Endothelial cell of umbilical vein (primary cell): ENCODE measurements around the gene INHBC. TPM values are rescaled to one million over a fixed set of nuclear protein-coding genes. Genes with fewer than 3 reads are reported as not detected.

Experiments
- BruUV-seq: library from RNA; stranded (reverse); fragments of 400-500 nt; replicated peaks from 2 replicates; lab custom pipeline; 2021; lab: Mats Ljungman, UMichigan
- CTCF ChIA-PET: fragments of 300-600, 350-600 bp; sonication (Branson Sonifier 250); formaldehyde crosslinking; loops from one replicate; lab custom pipeline; 2021; ENCODE audit warnings: antibody characterized with exemption, inconsistent platforms; lab: Charles Lee
- POLR2A ChIA-PET: fragments of 300-600, 350-600 bp; sonication (Branson Sonifier 250); formaldehyde crosslinking; loops from one replicate; lab custom pipeline; 2021; ENCODE audit warnings: antibody characterized with exemption, inconsistent platforms; lab: Charles Lee
- DNase-seq: peaks from one replicate; pipeline ENCODE4 v3.0.0-alpha.2; 2011; ENCODE audit warnings: low read depth, low spot score
- FAIRE-seq: peaks from 2 replicates; lab custom pipeline; 2011; peaks lifted over from hg19 to GRCh38; lab: Jason Lieb, UNC
- H2AFZ ChIP-seq: 2 replicates; pipeline ENCODE4 v1.6.0; 2012; ENCODE audit warnings: low read depth, low read length, control low read depth, inconsistent platforms
- H3K27ac ChIP-seq: 2 replicates; pipeline ENCODE4 v1.5.1; 2011; ENCODE audit warnings: low read depth, mild to moderate bottlenecking, control low read depth, low read length, moderate library complexity; ENCODE audit not compliant: insufficient read depth
- H3K27me3 ChIP-seq, 2 experiments: 2 replicates each; pipeline versions ENCODE4 v1.6.0 to v1.6.1; 2011; ENCODE audit warnings: low read length in 2 of 2, mixed read lengths in 1 of 2; ENCODE audit not compliant: control insufficient read depth in 2 of 2, insufficient read depth in 2 of 2
- H3K36me3 ChIP-seq, 2 experiments: 2 replicates in 1 of 2; 3 replicates in 1 of 2; pipeline ENCODE4 v1.5.1; 2011; ENCODE audit warnings: low read length in 2 of 2, mild to moderate bottlenecking in 1 of 2, moderate library complexity in 1 of 2; ENCODE audit not compliant: control insufficient read depth in 2 of 2, insufficient read depth in 2 of 2; ENCODE audit errors: extremely low read depth in 1 of 2
- H3K4me1 ChIP-seq: 3 replicates; pipeline ENCODE4 v1.5.1; 2011; ENCODE audit warnings: mild to moderate bottlenecking, low read length; ENCODE audit not compliant: control insufficient read depth, insufficient read depth; ENCODE audit errors: extremely low read depth
- H3K4me2 ChIP-seq: 2 replicates; pipeline ENCODE4 v1.6.1; 2011; ENCODE audit warnings: low read length, control low read depth, mixed read lengths; ENCODE audit not compliant: insufficient read depth
- H3K4me3 ChIP-seq, 3 experiments: fragments of 200-600 bp in 1 of 3; sonication (generic), shearing (Covaris generic) in 1 of 3; replicated peaks in 1 of 3; 2 replicates each; pipeline ENCODE4 v1.5.1; 2011 to 2016; ENCODE audit warnings: control low read depth in 3 of 3, low read length in 3 of 3, mild to moderate bottlenecking in 2 of 3, inconsistent platforms in 1 of 3, low read depth in 1 of 3, moderate library complexity in 1 of 3; ENCODE audit not compliant: insufficient read depth in 1 of 3
- H3K79me2 ChIP-seq: 2 replicates; pipeline ENCODE4 v1.6.0; 2012; ENCODE audit warnings: low read length, inconsistent platforms; ENCODE audit not compliant: control insufficient read depth, insufficient read depth
- H3K9ac ChIP-seq: replicated peaks from 2 replicates; pipeline ENCODE3; 2011; ENCODE audit warnings: low read length, control low read depth; ENCODE audit not compliant: insufficient read depth; ENCODE audit errors: extremely low read depth
- H3K9me1 ChIP-seq: replicated peaks from 3 replicates; pipeline ENCODE4 v1.6.0; 2011; ENCODE audit warnings: mild to moderate bottlenecking, low read length; ENCODE audit not compliant: control insufficient read depth, insufficient read depth; ENCODE audit errors: extremely low read depth
- H3K9me3 ChIP-seq: replicated peaks from 2 replicates; pipeline ENCODE4 v1.5.1; 2012; ENCODE audit warnings: low read length, inconsistent platforms; ENCODE audit not compliant: control insufficient read depth, insufficient read depth
- H4K20me1 ChIP-seq: replicated peaks from 2 replicates; pipeline ENCODE3; 2011; ENCODE audit warnings: mild to moderate bottlenecking, low read length; ENCODE audit not compliant: control insufficient read depth, insufficient read depth; ENCODE audit errors: extremely low read depth
- CTCF ChIP-seq, 2 donors: IDR thresholded peaks; 1 replicate in 1 of 2; 2 replicates in 1 of 2; pipeline ENCODE4 v1.5.1; 2011; ENCODE audit warnings: low read length in 2 of 2, mild to moderate bottlenecking in 2 of 2, moderate library complexity in 2 of 2, control low read depth in 1 of 2, inconsistent platforms in 1 of 2, low read depth in 1 of 2; ENCODE audit not compliant: insufficient read depth in 1 of 2; ENCODE audit errors: extremely low read depth in 1 of 2
- EZH2 ChIP-seq: IDR thresholded peaks from 2 replicates; pipeline ENCODE4 v1.6.1; 2012; ENCODE audit warnings: borderline replicate concordance, low read depth, mild to moderate bottlenecking, moderate library complexity, low read length, inconsistent platforms; ENCODE audit not compliant: severe bottlenecking
- GATA2 ChIP-seq: IDR thresholded peaks from 2 replicates; pipeline ENCODE4 v1.7.0; 2011; ENCODE audit warnings: low read depth, mild to moderate bottlenecking, moderate library complexity, mixed read lengths, low read length; ENCODE audit not compliant: insufficient read length, insufficient read depth
- JUN ChIP-seq: IDR thresholded peaks from 2 replicates; pipeline ENCODE4 v1.6.1; 2011; ENCODE audit warnings: borderline replicate concordance, low read depth; ENCODE audit not compliant: insufficient read length, insufficient read depth
- MYC ChIP-seq: IDR thresholded peaks from one replicate; pipeline ENCODE4 v1.6.1; 2011; ENCODE audit warnings: mild to moderate bottlenecking, low read depth, low read length
- POLR2A ChIP-seq: IDR thresholded peaks from 2 replicates; pipeline ENCODE4 v1.6.1; 2012; ENCODE audit warnings: low read depth, mild to moderate bottlenecking, control low read depth, low read length
- POLR2AphosphoS5 ChIP-seq: IDR thresholded peaks from 2 replicates; pipeline ENCODE4 v1.6.1; 2012; ENCODE audit warnings: low read depth, mild to moderate bottlenecking, control low read depth, low read length, moderate library complexity; ENCODE audit not compliant: insufficient read depth
- dilution Hi-C: fragments of 300-500 bp; cut with MboI; formaldehyde crosslinking; loops from one replicate; pipeline ENCODE4 v1.15.0; 2019; ENCODE audit warnings: low sequenced_read_pairs; ENCODE audit not compliant: extremely low pct_ligation_motif_present
- intact Hi-C: fragments of 100-400 bp; cut with micrococcal nuclease; formaldehyde crosslinking; loops from one replicate; pipeline ENCODE4 v1.10.0; 2022
- polyA plus RNA-seq, 4 experiments: library from polyadenylated mRNA; depleted of rRNA in 3 of 4; stranded (reverse) in 3 of 4; unstranded in 1 of 4; fragments of >200 nt; gene quantifications; 2 replicates each; pipeline versions ENCODE4 v1.2.1 to v1.2.3, GENCODE V29; 2011 to 2012; ENCODE audit warnings: missing spikeins in 1 of 4
- total RNA-seq: library from RNA; stranded (reverse); gene quantifications from 2 replicates; pipeline ENCODE4 v1.2.3, GENCODE V29; 2021
- TF ChIP-seq, protein P1 (sequence below): IDR thresholded peaks from 2 replicates; pipeline ENCODE4 v1.6.1; 2011; ENCODE audit not compliant: insufficient read depth, insufficient read length

The INHBC gene
- total and polyA plus RNA-seq, 2 donors (not counting 3 experiments of a cell fraction or from before 2014, with no cell fraction given), result not detected

- no peak for TF ChIP-seq POLR2AphosphoS5
- no peak for TF ChIP-seq MYC
- no peak for TF ChIP-seq CTCF (IDR thresholded peaks at IDR 0.05; ENCODE audit: extremely low read depth in 1 of 2, insufficient read depth in 1 of 2, low read depth in 1 of 2, low read length in 2 of 2)
- TF ChIP-seq, protein P1, sequence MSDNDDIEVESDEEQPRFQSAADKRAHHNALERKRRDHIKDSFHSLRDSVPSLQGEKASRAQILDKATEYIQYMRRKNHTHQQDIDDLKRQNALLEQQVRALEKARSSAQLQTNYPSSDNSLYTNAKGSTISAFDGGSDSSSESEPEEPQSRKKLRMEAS, result no peak
- TF ChIP-seq JUN, result no peak
- no peak for TF ChIP-seq GATA2
- TF ChIP-seq EZH2, result no peak
- no peak for TF ChIP-seq POLR2A
- DNase-seq (no peak), FAIRE-seq (no peak)
- Histone ChIP-seq H4K20me1 (no peaks in the 10 kb centered on the region), H3K27ac (no peak overlapping the region), H3K9ac (no peak overlapping the region), H3K79me2 (no peaks in the 10 kb centered on the region), H3K36me3 (peaks cover 24 to 29% of the 10 kb centered on the region in 2 experiments), H3K9me3 (no peaks in the 10 kb centered on the region), H3K4me3 (no peak overlapping the region), H3K27me3 (no peaks in the 10 kb centered on the region), H3K9me1 (no peaks in the 10 kb centered on the region), H3K4me2 (no peak overlapping the region), H3K4me1 (no peaks in the 10 kb centered on the region), H2AFZ (no peak overlapping the region)
- intact Hi-C loops, result no loop called here
- dilution Hi-C loops, result no loop called here
- ChIA-PET POLR2A (interaction anchor here (0.7 kb wide), 1 partner anchor 1664 kb away, joined by 5 read pairs; no protein-coding TSS in a partner anchor), CTCF (interaction anchor here (1.3 kb wide), 1 partner anchor 40 kb away, joined by 3 read pairs; no protein-coding TSS in a partner anchor)
- no TSS peak for BruUV-seq
Measured at GRCh38 chr12:57498571-57498970, 64.0 kb downstream of the INHBC start.
